T-cell (primary cell): ENCODE measurements around the gene KDM5A. TPM values are rescaled to one million over a fixed set of nuclear protein-coding genes. Genes with fewer than 3 reads are reported as not detected.

Source experiments
- ATAC-seq, 4 experiments: fragments of 200-7000 bp in 3 of 4; fragments of 150-1000 bp in 1 of 4; cut with Tn5 transposase; replicated peaks in 1 of 4; 1 replicate in 3 of 4; 2 replicates in 1 of 4; pipeline ENCODE4 v1.10.0; 2021; ENCODE audit warnings: moderate library complexity in 3 of 4, mild to moderate bottlenecking in 2 of 4, moderate number of reproducible peaks in 1 of 4
- CTCF ChIA-PET, 2 donors: fragments of 300-600 bp; sonication (Branson Sonifier 250); formaldehyde crosslinking; loops; one replicate each; lab custom pipeline; 2022; ENCODE audit warnings: antibody characterized with exemption in 2 of 2; lab: Charles Lee
- POLR2A ChIA-PET, 2 donors: fragments of 300-600 bp; sonication (Branson Sonifier 250); formaldehyde crosslinking; loops; one replicate each; lab custom pipeline; 2022; ENCODE audit warnings: antibody characterized with exemption in 2 of 2; lab: Charles Lee
- DNase-seq, 35 experiments: peaks; one replicate each; pipeline versions ENCODE4 v3.0.0 to v3.0.0-alpha.2; 2013 to 2023
- H3K27ac ChIP-seq: one replicate; pipeline ENCODE4 v1.5.1; 2013; ENCODE audit warnings: low read length
- H3K27me3 ChIP-seq, 2 experiments: replicated peaks in 1 of 2; 1 replicate in 1 of 2; 2 replicates in 1 of 2; pipeline versions ENCODE4 v1.6.1 to v1.7.0; 2013; ENCODE audit warnings: low read length in 1 of 2, mixed read lengths in 1 of 2; ENCODE audit not compliant: control insufficient read depth in 2 of 2, insufficient read depth in 2 of 2; ENCODE audit errors: extremely low read depth in 1 of 2
- H3K36me3 ChIP-seq, 2 donors: 1 replicate in 1 of 2; 2 replicates in 1 of 2; pipeline versions ENCODE4 v1.6.1 to v1.7.0; 2013; ENCODE audit warnings: low read length in 1 of 2; ENCODE audit not compliant: control insufficient read depth in 2 of 2, insufficient read depth in 1 of 2; ENCODE audit errors: extremely low read depth in 1 of 2
- H3K4me1 ChIP-seq, 2 experiments: 1 replicate in 1 of 2; 2 replicates in 1 of 2; pipeline versions ENCODE4 v1.6.1 to v1.7.0; 2013; ENCODE audit warnings: low read length in 2 of 2, mixed read lengths in 1 of 2; ENCODE audit not compliant: insufficient read depth in 2 of 2, control insufficient read depth in 1 of 2; ENCODE audit errors: extremely low read depth in 1 of 2
- H3K4me3 ChIP-seq, 2 donors: 1 replicate in 1 of 2; 2 replicates in 1 of 2; pipeline versions ENCODE4 v1.5.1 to v1.7.0; 2013; ENCODE audit warnings: mild to moderate bottlenecking in 2 of 2, low read length in 1 of 2, moderate library complexity in 1 of 2; ENCODE audit not compliant: control insufficient read depth in 1 of 2; ENCODE audit errors: extremely low read depth in 1 of 2
- H3K9me3 ChIP-seq: 2 replicates; pipeline ENCODE4 v1.7.0; 2013
- H3K27ac Mint-ChIP-seq, 2 donors: one replicate each; pipeline ENCODE4 v1.8.0; 2020 to 2021; ENCODE audit warnings: mild to moderate bottlenecking in 2 of 2, mixed read lengths in 2 of 2
- H3K27me3 Mint-ChIP-seq, 2 donors: one replicate each; pipeline ENCODE4 v1.8.0; 2021 to 2022; ENCODE audit warnings: mixed read lengths in 2 of 2
- H3K36me3 Mint-ChIP-seq: one replicate; pipeline ENCODE4 v1.8.0; 2021; ENCODE audit warnings: mixed read lengths
- H3K4me1 Mint-ChIP-seq, 3 donors: one replicate each; pipeline ENCODE4 v1.8.0; 2020 to 2022; ENCODE audit warnings: mixed read lengths in 3 of 3, mild to moderate bottlenecking in 1 of 3
- H3K4me3 Mint-ChIP-seq, 3 donors: one replicate each; pipeline ENCODE4 v1.8.0; 2020 to 2022; ENCODE audit warnings: mild to moderate bottlenecking in 3 of 3, mixed read lengths in 3 of 3, moderate library complexity in 3 of 3
- H3K9me3 Mint-ChIP-seq, 3 donors: one replicate each; pipeline ENCODE4 v1.8.0; 2020 to 2022; ENCODE audit warnings: mixed read lengths in 3 of 3
- WGBS: methylation state at CpG from one replicate; pipeline ENCODE4 v1.1.5; 2013; ENCODE audit warnings: missing lambda C conversion rate; ENCODE audit not compliant: insufficient coverage; 5-methylcytosine and 5-hydroxymethylcytosine counted together
- total RNA-seq, 35 experiments: library from RNA in 6 of 35; stranded (reverse) in 6 of 35; fragments of 120-200 nt in 1 of 35; gene quantifications; one replicate each; pipeline versions ENCODE4 v1.2.1 to v1.2.4 and lab custom pipeline; 2013 to 2026

The KDM5A gene
- total RNA-seq, 5 donors from 2014 or later (not counting 1 experiment from before 2014, with no cell fraction given), result 126 to 157 (median 142) TPM

- Mint-ChIP-seq H3K4me1 (peaks cover 0 to 5% (median 2%) of the 10 kb centered on the region in 3 donors), H3K27ac (no peak within 1 kb of the TSS), H3K36me3 (peaks cover 17% of the 10 kb centered on the region), H3K4me3 (no peak within 1 kb of the TSS), H3K27me3 (no peaks in the 10 kb centered on the region), H3K9me3 (no peaks in the 10 kb centered on the region)
- Histone ChIP-seq H3K4me1 (peaks cover 5 to 10% of the 10 kb centered on the region in 2 experiments), H3K4me3 (peak within 1 kb of the TSS; percentile 70 to 71), H3K27me3 (no peaks in the 10 kb centered on the region), H3K27ac (peak within 1 kb of the TSS; percentile 37), H3K36me3 (no peaks in the 10 kb centered on the region), H3K9me3 (no peaks in the 10 kb centered on the region)
- peak; percentile 100 for ATAC-seq
- ChIA-PET CTCF (interaction anchor here (0.5 to 2.9 kb wide), 8 partner anchors 12 to 548 kb away, joined by 3 to 26 read pairs (median 3); partner anchors contain the start of genes KDM5A (in 2 of the 2) and RAD52 (in 1 of the 2)), POLR2A (interaction anchor here (0.5 to 1.9 kb wide), 7 partner anchors 12 to 1220 kb away, joined by 3 to 14 read pairs (median 5); partner anchors contain the start of gene KDM5A (in 2 of the 2))
- DNase-seq, result peak; percentile 79 to 97 (median 90)
- WGBS, result 0% methylated on average over 38 of the region's 45 CpGs
Measured at GRCh38 chr12:401235-402028, 12.3 kb upstream of the KDM5A start, which contains the start of gene CCDC77. CCDC77 (plus strand) TSS chr12:401644; CDS start chr12:409384, 7,740 bp downstream.

DNA sequence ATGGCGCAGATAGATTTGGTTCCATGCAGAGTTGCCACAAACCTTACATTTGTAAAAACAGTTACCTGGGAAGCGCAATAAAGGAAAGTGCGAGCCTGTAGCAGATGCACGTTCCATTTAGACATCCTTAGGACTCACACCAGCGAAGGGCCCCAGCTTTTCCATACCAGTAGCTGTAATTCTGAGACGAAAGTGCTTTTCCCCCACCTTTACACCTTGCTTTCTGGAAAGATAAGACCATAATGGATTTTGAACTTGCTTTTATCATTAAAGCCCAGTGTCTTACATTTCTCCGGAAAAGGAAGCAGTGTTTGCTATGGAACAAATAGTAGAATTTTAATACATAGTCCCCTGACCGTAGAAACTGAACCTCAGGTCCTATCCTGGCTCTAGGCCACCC, 11.7 kb upstream of the KDM5A start:
- Mint-ChIP-seq H3K4me3 (no peak overlapping the region), H3K4me1 (peaks cover 0 to 5% (median 2%) of the 10 kb centered on the region in 3 donors), H3K9me3 (no peaks in the 10 kb centered on the region), H3K36me3 (peaks cover 13% of the 10 kb centered on the region), H3K27me3 (no peaks in the 10 kb centered on the region), H3K27ac (no peak overlapping the region)
- DNase-seq, result no peak
- Histone ChIP-seq H3K36me3 (no peaks in the 10 kb centered on the region), H3K9me3 (no peaks in the 10 kb centered on the region), H3K4me1 (peaks cover 5 to 10% of the 10 kb centered on the region in 2 experiments), H3K27me3 (no peaks in the 10 kb centered on the region), H3K4me3 (peak overlapping the region; percentile 12 to 71), H3K27ac (peak overlapping the region; percentile 21)
- ATAC-seq, result no peak
- CTCF ChIA-PET, result interaction anchor here (0.9 to 2.9 kb wide), 5 partner anchors 12 to 549 kb away, joined by 3 to 26 read pairs (median 3); partner anchors contain the start of genes KDM5A (in 2 of the 2) and RAD52 (in 1 of the 2)
- WGBS, result 100% methylated on average over 1 of the region's 8 CpGs
- POLR2A ChIA-PET, result interaction anchor here (0.5 to 1.9 kb wide), 5 partner anchors 12 to 1220 kb away, joined by 3 to 14 read pairs (median 5); partner anchors contain the start of gene KDM5A (in 2 of the 2)

DNA sequence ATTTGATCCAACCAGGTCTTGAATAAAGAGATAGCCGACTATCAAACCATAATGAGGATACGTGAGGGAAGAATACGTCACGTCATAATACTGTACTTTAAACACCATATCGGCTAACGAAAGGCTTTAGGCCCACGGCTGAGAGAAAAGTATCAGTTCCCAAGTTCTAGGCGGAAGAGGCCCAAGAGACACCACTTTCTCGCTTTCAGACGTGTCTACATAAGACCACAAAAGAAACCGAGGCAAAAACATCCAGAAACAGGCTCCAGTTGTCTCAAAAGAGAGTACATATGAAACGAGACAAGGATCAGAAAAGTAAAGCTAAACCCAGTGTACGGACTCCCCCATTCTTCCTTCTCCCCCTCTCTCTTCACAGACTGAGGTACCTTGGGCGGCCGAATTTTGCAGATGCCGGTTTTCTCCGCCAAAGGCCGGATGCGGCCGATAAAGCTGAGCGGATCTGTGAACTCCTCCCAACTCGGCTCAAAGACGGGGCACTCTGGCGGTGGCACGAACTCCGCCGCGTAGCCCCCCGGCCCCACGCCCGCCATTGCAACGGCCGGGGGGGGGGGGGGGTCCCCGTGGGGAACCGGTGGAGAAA, 479 bp downstream of the KDM5A start:
- ATAC-seq, result peak; percentile 54 to 62 (median 60)
- peaks cover 0 to 15% of the 10 kb centered on the region in 2 donors for H3K36me3 ChIP-seq
- Mint-ChIP-seq H3K27me3 (no peaks in the 10 kb centered on the region), H3K36me3 (peaks cover 15% of the 10 kb centered on the region), H3K4me1 (peaks cover 50 to 62% (median 54%) of the 10 kb centered on the region in 3 donors), H3K4me3 (peak overlapping the region; percentile 84 to 97 (median 96)), H3K27ac (peak overlapping the region; percentile 98), H3K9me3 (no peaks in the 10 kb centered on the region)
- peak overlapping the region; percentile 78 to 98 for H3K4me3 ChIP-seq
- ChIA-PET POLR2A (interaction anchor here (0.5 to 2.9 kb wide), 9 partner anchors 12 to 362 kb away, joined by 3 to 14 read pairs (median 5); partner anchors contain the start of gene CCDC77 (in 2 of the 2)), CTCF (interaction anchor here (0.5 to 2.9 kb wide), 4 partner anchors 12 to 253 kb away, joined by 3 to 26 read pairs (median 4); partner anchors contain the start of gene CCDC77 (in 2 of the 2))
- H3K27me3 ChIP-seq, result no peaks in the 10 kb centered on the region
- H3K4me1 ChIP-seq, result peaks cover 22 to 25% of the 10 kb centered on the region in 2 experiments
- WGBS, result under 1% methylated on average over 15 of the region's 35 CpGs
- no peaks in the 10 kb centered on the region for H3K9me3 ChIP-seq
- DNase-seq, result peak in 33 of 35 experiments; percentile 30 to 73 (median 55)
- H3K27ac ChIP-seq, result peak overlapping the region; percentile 84

DNA sequence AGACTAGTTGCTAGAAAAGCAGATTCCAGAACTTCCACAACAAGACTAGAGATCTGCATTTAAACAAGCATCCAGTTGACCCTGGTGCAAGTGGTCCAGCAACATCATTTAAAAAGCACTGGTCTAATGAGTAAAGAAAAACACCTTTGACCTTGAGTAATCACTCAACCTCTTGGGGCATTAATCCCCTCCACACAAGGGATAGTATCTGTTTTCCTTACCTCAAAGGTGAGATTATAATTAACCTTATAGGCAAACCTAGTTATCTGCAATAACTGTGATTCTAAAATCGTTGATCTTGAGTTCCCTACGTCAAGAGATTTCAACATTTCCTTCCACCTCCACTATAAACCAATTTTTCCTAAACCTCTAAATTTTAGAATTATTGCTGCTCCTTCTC, 1.1 kb downstream of the KDM5A start:
- Histone ChIP-seq H3K27ac (peak overlapping the region; percentile 84), H3K27me3 (no peaks in the 10 kb centered on the region), H3K4me3 (peak overlapping the region; percentile 78 to 98), H3K9me3 (no peaks in the 10 kb centered on the region), H3K4me1 (peaks cover 22 to 25% of the 10 kb centered on the region in 2 experiments), H3K36me3 (peaks cover 1 to 21% of the 10 kb centered on the region in 2 donors)
- ChIA-PET POLR2A (interaction anchor here in 1 of 2 donors (2.9 kb wide), 1 partner anchor 13 kb away, joined by 14 read pairs; the partner anchor contains the start of gene CCDC77), CTCF (interaction anchor here in 1 of 2 donors (2.9 kb wide), 1 partner anchor 13 kb away, joined by 26 read pairs; the partner anchor contains the start of gene CCDC77)
- H3K27me3 Mint-ChIP-seq, result no peaks in the 10 kb centered on the region
- ATAC-seq (no peak), DNase-seq (no peak)
- peaks cover 18% of the 10 kb centered on the region for H3K36me3 Mint-ChIP-seq
- peak overlapping the region; percentile 84 to 97 (median 96) for H3K4me3 Mint-ChIP-seq
- peaks cover 53 to 62% (median 55%) of the 10 kb centered on the region in 3 donors for H3K4me1 Mint-ChIP-seq
- WGBS, result 0% methylated on average over 2 of the region's 2 CpGs
- no peaks in the 10 kb centered on the region for H3K9me3 Mint-ChIP-seq
- peak overlapping the region; percentile 98 for H3K27ac Mint-ChIP-seq

DNA sequence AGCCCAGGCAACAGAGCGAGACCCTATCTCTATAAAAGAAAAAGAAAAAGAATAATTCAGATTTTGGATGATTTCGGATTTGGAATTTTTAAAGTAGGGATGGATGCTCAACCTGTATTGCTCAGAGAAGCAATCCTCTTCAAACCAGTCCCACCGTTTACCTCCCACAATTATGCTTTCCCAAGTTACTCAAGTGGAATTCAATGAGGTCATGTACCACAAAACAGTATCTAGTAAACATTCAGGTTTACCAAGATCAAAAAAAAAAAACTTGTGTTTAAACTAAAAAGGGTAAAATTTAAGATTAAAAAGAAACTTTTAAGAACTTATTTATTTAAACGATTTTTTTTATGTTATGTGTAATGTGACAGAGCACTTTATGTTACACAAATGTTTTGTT, 2.5 kb downstream of the KDM5A start:
- peaks cover 6 to 33% of the 10 kb centered on the region in 2 donors for H3K36me3 ChIP-seq
- H3K27me3 Mint-ChIP-seq, result no peaks in the 10 kb centered on the region
- no CpG with 5 or more reads among the region's 4 CpGs for WGBS
- H3K4me1 ChIP-seq, result peaks cover 22 to 25% of the 10 kb centered on the region in 2 experiments
- H3K27ac Mint-ChIP-seq, result no peak overlapping the region
- CTCF ChIA-PET, result interaction anchor here in 1 of 2 donors (0.5 kb wide), 1 partner anchor 38 kb away, joined by 4 read pairs; no protein-coding TSS in a partner anchor
- POLR2A ChIA-PET, result no interaction called here
- H3K27ac ChIP-seq, result peak overlapping the region; percentile 84
- H3K9me3 Mint-ChIP-seq, result no peaks in the 10 kb centered on the region
- peaks cover 53 to 62% (median 59%) of the 10 kb centered on the region in 3 donors for H3K4me1 Mint-ChIP-seq
- no peak for ATAC-seq
- H3K36me3 Mint-ChIP-seq, result peaks cover 21% of the 10 kb centered on the region
- H3K4me3 ChIP-seq, result peak overlapping the region in 1 of 2 donors; percentile 0
- H3K27me3 ChIP-seq, result no peaks in the 10 kb centered on the region
- H3K4me3 Mint-ChIP-seq, result peak overlapping the region; percentile 47 to 96 (median 84)
- H3K9me3 ChIP-seq, result no peaks in the 10 kb centered on the region
- no peak for DNase-seq
